ENCODE data around the gene LDB3.
"Not testable (repeated sequence)": the region's sequence is repeated elsewhere in the genome, so short reads cannot be mapped to it uniquely, and the experiment has no call there.

Gene LDB3

DNA sequence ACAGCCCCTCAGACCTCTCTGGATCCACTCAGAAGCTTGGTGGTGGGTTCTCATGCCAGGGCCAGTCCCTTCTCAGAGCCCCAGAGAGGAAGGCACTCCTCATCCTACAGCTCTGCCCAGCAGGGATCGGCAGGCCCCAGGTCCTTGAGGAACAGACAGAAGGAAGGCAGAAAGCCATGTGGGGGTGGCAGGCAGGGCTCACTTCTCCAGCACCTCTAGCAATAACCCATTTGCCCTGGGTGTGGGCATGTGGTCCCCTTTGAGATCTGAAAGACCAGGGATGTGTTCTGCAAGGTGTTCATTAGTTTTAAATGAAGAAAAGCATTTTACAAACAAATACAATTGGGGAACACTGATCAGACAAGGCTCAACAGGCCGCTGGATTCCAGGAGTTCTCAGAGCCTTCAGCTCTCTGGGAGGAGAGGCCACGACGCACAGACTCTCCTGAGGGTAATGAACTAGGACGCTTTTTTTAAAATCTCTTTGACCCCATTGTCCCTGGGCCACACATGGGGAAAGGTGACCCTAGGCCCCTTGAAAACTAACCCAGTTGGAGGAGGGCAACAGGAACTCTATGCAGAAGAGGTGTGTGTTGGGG is 40.6 kb downstream of the LDB3 start:
- DNase-seq = no peak

DNA sequence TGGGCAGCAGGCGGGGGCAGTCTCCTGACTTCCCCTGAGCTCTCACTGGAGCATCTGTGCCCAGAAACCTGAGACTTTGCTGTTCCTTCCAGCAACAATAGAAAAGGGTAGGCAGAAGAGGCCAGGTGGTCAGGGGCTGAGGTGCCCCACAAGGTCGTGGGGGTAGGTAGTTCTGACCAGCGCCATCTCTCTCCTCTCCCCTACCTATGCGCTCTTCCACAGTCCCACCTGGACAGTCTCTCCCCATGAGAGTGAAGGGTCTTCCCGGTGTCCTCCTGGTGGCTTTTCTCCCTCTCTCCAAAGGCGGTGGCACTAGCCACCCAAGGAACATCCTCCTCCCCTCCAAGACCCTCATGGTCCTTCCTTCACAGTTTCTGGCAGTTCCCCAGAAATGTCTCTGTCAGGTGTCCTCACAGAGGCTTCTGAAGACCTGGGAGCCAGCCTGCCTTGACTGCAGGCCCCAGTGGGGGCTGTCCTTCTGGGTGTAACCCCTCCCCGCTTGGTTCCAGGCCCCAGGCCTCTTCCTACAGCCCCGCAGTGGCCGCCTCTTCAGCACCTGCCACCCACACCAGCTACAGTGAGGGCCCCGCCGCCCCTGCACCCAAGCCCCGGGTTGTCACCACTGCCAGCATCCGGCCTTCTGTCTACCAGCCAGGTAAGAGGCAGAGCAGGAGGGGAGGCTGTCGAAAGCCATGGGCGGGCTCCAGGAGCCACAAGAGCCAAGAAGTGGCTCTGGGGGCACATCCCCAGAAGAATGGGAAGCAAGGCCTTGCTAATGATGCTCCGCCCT is 41.3 kb downstream of the LDB3 start:
- no peak for DNase-seq

DNA sequence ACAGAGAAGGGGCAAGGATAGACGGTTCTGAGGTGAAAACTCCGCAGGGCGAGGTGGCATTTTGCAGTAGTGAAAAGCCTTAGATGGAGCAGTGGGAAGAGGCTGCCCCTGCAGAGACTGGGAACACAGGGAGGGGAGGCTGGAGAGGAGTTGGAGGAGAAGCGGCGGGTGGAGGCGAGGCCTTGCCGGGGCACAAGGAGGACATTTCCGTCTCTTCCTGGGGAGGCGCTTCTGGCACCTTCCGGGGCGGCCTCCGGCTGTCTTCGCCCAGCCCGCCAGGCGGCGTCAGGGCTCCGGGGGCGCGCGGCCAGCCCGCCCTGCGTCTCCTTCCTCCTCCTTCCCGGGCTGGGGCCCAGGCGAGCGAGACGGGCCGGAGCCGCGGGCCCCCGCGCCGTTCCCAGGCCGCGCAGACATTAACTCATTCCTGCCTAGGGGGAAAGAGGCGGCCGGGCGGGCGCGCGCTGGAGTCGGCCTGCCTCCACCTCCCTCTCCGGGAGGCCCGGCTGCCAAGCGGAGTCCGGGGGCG is 42.7 kb downstream of the LDB3 start:
- peak; percentile 94 for DNase-seq

DNA sequence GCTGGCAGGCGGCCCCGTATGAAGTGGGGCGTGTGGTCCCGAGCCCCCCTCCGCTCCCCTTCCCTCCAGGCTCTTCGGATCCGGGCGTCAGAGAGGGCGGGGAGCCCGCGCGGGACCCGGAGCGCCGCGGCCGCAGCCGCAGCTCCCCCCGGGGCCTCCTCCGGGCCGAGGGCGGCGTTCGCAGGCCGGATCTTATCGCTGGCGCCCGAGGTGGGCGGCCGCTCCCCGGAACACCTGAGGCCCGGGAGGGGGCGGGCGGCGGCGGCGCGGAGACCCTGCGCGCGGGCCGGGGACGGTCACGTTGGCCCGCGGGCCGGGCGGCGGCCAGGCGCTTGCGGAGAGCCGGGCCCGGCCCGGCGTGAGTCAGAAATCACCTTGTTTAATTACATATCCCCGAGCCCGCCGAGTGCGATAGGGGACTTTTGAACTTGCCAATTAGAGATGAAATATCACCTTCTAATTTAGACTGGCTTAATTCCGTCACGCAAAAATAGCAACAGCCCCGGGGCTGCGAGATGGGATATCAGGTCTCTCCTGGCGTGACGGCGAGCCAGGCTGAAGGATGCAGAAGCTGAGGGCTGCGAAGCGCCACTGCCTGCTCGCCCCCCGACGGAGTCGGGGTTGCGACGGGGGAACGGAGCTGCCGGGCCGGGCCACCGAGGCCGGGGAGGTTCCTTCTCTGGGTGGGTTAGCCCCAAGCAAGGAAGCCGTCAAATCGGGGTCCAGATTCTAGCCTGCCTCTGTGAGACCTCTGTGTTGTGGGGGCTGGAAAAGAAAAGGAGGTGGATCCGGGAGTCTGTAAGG is 43.4 kb downstream of the LDB3 start:
- peak; percentile 87 for DNase-seq

DNA sequence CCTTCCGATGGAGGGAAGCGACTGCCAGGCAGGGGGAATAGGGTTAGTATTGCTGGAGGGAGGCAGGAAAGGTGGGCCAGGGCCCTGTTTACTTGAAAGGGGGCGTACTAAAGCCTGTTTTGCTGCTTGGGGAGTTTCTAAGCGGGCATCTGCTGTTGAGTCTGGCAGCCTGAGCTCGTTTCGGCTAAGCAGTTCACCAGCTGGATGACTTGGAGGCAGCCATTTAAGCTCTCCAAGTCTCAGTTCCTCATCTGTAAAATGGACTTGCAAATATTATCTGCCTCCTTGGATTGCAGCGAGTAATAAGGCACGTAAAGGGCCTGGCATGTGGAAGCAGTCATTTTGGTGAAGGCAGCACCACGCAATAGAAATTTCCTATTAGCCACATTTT is 44.0 kb downstream of the LDB3 start:
- no peak for DNase-seq

DNA sequence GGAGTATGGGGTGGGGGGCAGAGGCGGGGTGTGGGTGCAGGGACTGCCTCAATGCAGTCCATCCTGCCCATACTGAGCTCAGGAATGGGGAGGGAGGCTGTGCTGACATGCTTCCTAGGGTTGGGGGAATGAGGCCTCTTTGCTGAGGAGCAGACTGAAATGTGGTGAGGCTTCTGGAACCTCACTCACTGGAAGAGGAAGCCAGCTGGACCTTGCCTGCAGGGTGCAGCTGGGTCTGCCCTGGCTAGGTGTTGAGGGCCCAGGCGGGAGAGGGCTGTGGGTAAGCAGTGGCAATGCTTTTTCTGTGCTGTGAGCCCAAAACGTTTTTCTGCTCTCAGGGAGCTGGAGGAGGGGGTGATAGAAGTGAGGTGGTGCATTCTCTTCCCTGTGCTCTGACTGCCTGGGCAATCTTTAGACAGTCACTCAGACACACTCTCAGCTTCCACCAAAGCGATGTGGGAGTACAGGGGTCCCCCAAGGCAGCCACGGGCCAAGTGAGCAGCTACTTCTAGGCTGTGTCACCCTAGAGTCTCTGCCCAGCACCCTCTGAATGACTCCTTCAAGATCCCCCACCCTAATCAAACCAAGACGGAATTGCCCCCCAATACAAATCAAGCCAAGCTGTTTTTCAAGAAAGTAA is 47.0 kb downstream of the LDB3 start:
- no peak for DNase-seq

DNA sequence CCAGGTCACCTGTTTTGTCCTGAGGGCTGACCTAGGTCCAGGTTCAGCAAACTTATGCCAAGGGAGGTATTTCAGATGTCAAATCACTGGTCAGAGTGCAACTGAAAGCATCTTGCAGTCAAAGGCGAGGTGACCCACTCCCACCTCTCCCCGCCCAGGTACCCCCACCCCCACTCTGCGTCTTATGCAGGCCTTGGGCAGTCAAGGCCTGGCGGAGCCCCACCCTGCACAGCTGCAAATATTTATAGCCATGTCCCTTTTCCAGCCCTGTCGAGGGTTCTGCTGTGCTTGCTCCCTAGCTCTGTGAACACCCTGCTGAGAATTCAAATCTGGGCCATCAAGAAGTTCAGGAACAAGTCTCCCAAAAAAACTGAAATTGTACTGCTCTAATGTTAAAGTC is 47.5 kb downstream of the LDB3 start:
- no peak for DNase-seq

DNA sequence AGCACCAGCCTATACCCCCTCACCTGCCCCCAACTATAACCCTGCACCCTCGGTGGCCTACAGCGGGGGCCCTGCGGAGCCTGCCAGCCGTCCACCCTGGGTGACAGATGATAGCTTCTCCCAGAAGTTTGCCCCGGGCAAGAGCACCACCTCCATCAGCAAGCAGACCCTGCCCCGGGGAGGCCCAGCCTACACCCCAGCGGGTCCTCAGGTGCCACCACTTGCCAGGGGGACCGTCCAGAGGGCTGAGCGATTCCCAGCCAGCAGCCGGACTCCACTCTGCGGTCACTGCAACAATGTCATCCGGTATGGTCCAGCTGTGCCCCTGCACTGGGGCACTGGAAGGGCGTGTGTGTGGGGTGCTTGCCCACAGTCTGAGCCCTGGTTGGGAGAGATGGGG is 48.2 kb downstream of the LDB3 start:
- no peak for DNase-seq

DNA sequence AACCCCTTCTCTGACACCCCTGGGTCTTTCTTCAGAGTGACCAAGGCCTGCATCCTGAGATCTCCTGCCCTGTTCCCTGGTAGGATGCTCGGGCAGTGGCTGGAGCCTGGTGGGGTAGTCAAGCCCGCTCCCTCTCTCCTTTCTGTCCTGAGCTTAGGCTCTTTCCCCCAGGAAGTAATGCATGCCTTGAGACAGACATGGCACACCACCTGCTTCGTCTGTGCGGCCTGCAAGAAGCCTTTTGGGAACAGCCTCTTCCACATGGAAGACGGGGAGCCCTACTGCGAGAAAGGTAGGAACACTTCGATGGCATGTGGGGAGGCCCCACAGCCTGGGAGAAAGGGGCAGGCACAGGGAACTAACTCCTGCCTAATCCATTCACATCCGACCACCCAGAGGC is 50.2 kb downstream of the LDB3 start:
- DNase-seq = no peak

DNA sequence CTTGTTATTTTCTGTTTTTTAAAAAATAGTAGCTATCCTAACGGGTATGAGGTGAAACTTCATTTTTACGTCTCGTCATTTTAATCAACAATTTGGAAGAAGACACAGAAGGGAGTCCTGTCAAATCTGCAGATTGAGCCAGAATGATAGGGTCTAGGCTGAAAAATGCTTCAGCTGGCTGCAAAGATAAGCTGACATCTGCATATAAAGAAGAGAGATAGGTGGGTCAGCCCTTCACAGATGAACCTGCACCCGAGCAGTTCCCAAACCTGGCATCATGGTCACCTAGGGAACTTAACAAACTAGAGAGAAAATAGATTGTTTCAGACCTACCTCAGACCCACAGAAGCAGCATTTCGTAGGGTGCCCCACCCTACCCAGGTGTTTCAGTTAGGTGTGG is 52.9 kb downstream of the LDB3 start:
- no peak for DNase-seq

DNA sequence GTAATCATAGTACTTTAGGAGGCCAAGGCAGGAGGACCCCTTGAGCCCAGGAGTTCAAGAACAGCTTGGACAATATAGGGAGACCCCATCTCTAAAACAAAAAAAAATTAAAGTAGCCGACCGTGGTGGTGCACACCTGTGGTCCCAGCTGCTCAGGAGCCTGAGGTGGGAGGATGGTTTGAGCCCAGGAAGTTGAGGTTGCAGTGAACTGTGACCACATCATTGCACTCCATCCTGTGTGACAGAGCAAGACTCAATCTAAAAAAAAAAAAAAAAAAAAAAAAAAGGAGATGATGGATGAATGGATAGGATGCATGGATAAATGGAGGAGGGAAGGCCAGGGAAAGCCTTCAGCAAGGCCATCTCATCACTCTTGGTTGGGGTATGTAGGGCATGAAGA is 54.7 kb downstream of the LDB3 start:
- no peak for DNase-seq

DNA sequence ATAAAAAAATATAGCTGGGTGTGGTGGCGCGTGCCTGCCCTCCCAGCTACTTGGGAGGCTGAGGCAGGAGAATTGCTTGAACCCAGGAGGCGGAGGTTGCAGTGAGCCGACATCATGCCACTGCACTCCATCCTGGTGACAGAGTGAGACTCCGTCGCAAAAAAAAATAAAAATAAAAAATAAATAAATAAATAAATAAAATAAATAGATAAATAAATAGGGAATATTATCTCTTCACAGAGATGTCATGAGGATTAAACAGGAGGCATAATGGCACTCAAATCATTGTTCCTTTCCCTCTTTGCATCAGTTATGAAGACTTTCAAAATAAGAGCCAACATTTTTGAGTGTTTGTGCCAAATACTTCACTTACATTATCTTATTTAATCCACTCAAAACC is 56.1 kb downstream of the LDB3 start:
- DNase-seq = no peak

DNA sequence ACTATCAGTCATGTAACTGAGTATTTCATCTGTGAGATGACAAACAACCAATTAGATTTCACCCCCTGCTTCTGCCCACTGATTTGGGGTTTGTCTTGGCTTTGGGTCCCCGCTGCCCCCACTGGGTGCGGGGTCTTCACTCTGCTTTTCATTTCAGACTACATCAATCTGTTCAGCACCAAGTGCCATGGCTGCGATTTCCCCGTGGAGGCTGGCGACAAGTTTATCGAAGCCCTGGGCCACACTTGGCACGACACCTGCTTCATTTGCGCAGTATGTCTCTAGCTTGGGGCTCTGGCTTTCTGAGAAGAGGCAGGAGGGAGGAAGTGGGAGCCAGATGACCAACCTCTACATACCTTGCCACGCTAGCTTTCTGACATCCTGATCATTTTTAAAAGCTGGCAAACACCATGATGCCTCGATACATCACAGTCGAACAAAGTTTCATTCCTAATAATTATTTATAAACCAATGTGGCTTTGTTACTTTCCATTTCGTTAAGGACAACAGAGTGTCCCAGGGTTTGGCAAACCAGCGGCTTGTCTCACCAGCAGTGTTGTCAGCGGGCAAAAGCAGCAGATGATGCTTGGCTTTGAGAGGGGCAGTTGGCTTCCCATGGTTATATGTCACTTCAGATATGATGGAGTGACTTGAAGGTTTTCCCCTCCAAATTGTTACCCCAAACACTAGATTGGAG is 57.8 kb downstream of the LDB3 start:
- no peak for DNase-seq

DNA sequence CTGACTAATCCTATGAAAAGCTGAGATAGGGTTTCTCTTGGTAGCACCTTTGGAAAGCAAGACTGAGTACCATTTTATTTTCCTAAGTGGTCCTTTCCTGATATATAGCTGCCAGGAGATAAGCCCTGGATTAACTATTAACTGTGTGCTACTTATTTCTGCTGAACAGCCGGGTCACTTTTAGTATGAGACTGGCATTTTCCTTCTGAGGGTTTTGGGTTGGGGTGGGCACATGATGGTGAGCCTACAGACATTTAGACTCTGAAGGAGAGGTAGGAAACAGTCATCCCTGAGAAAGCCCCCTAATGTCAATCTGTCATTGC is 58.3 kb downstream of the LDB3 start:
- DNase-seq = no peak

DNA sequence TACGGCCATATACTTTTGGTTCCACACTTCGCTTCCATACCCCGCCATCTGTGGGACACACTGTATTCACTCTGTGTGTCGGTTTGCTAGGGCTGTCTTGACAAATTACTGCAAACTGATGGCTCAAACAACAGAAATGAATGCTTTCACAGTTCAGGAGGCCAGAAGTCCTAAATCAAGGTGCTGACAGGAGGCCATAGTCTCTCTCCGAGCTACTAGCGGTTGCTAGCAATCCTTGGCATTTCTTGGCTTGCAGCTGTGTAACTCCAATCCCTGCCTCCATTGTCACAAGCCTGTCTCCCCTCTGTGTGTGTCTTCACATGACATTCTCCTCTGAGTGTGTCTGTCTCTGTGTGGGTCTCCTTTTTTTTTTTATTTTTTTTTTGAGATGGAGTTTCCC is 59.2 kb downstream of the LDB3 start:
- DNase-seq = no peak

DNA sequence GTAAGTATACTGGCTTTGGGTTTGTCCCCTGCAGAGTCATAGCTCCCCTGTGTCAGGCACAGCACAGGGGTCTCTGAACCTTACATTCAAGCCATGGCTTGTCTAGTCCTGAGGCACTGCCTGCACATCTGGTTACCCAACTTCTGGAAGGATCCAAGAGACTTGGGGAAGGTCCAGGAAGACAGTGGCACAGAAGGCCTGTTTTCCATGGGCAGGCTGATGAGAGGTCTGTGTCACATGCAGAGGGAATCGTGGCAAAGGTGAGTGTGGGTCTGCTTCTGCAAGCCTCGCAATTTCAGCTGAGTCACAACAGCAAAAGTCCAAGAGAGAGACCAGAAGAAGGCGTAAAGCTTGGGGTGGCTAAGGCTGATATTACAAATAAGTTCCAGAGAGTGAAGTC is 59.7 kb downstream of the LDB3 start:
- DNase-seq = no peak

DNA sequence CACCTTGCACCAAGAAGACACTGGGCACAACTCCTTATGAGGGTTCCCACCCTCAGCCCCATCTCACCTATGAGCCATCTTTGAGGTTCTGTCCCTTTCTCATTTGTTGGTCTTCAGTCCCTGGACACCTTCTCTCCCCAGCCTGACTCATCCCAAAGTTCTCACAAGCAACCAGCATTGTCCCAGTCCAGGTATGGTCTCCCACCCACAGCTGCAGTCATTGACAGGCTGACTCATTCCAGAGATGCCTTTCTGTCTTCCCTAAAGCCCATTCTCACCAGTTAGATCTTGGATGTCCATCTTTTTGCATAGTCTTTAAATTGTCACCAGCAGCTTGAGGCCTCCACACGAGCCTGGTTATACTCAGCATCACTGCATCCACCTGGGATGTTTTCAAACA is 61.4 kb downstream of the LDB3 start:
- no peak for DNase-seq

DNA sequence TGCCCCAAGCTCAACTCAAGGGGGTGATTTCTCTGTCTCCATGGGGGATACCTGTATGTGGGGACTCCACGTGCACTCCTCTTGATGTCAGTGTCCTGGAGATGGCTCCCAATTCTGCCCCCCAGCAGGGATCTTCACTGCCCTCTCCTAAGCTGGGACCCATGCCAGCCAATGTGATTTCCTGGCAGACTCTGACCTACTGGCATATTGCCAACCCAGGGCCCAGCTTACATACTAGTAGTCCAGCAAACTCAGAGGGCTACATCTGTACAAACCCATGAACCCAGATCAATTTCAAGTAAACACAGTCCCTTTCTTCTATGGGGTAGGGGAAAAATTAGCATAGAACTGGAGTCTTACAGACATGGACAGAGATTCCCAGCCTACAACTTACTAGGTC is 61.9 kb downstream of the LDB3 start:
- no peak for DNase-seq

DNA sequence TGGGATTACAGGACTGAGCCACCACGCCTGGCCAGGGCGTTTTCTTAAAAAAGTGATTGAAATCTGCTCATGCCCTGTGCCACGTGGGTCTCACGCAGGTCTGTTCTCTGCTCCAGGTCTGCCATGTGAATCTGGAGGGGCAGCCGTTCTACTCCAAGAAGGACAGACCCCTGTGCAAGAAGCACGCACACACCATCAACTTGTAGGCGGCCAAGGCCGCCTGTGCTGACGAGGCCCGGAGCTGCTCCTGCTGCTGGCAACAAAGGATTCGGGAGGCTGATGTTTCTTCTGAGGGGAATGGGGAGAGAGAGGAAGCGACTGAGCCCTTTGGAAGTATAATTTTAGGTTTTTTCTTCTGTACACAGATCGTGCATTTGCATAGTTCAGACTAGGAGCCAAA is 64.5 kb downstream of the LDB3 start:
- DNase-seq = no peak

DNA sequence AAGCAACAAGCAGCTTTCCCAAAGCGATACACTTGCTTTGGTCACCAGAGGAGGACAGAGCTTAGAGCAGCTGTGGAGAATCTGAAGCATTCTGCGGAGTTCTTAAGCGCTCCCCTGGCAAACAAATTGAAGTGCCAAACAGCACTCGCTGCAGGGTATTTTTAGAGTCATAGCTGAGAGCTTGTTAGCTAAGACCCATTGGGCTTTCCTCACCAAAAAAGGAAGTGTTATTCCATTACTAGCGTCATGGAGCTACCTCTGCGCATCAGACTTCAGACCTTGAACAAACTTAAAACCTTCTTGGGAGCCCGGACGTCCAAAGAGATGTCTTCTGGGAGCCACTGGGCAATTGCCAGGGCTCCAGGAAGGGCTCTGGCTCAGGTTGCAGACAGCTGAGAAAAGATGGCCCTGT is 65.0 kb downstream of the LDB3 start:
- no peak for DNase-seq

DNA sequence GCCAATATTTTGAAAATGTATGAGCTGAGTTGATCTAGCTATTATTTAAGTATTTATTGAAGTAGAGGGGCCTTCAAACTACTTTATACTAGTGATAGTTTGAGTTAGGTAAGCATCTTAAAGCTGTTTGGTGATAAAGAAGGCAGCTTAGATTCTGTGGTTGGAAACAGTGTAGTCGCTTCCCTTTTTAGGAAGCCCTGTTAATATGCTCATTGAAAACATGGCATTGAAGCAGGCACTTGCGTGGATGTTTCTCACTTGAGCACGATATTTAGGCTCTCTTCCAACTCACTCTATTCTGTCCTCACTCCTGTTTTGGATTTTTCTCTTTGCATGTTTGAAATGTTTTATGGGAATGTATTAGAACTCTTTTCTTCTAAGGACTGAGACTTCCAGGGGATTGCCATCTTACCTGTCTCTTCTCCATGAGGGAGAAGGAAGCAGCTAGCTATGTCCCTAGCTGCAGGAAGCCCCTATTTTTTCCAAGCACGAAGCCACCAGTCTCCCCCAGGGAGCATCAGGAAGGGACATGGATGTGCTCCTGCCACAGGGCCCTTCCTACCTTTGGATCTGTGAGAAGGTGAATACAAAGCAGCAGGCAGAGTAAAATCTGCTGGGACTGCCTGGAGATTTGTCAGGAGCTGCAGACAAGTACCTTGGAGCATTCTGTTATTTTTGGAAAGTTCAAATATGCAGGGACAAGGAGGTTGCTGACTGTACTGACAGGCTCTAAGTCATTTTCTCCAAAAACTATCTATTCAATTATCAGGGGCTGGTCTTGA is 66.1 kb downstream of the LDB3 start:
- no peak for DNase-seq

DNA sequence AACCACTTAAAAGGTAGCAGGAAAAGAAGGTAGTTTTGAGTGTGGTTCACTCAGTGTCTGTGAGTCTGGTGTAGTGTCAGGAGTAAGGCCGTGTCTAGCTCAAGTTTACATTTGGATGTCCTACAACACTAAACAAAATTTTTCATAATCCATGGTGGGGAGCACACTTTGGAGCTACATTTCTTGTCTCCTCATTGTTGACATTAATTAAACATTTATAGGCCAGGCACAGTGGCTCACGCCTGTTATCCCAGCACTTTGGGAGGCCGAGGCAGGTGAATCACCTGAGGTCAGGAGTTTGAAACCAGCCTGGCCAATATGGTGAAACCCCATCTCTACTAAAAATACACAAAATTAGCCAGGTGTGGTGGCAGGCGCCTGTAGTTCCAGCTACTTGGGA is 67.0 kb downstream of the LDB3 start:
- not testable (repeated sequence) for DNase-seq
